ENCODE measurements around the gene PDXDC1. TPM values are rescaled to one million over a fixed set of nuclear protein-coding genes. Genes with fewer than 3 reads are reported as not detected.
"Not testable (repeated sequence)": the region's sequence is repeated elsewhere in the genome, so short reads cannot be mapped to it uniquely, and the experiment has no call there.

PDXDC1 gene
- total and polyA plus RNA-seq, 2 donors (not counting 1 experiment from before 2014, with no cell fraction given): 48.1 to 103 TPM

GRCh38 chr16:14975418-14976194 is 780 bp downstream of the PDXDC1 start:
- Histone ChIP-seq H3K4me2 (replicated peaks; ENCODE audit: low read depth, low read length, poor library complexity, severe bottlenecking) (peak overlapping the region; percentile 70), H3K27ac (ENCODE audit: low read length in 2 of 2) (peak overlapping the region; percentile 78 to 88), H4K20me1 (ENCODE audit: control insufficient read depth, insufficient read depth, low read length, poor library complexity, severe bottlenecking) (peaks cover 34% of the 10 kb centered on the region), H3K4me3 (ENCODE audit: control extremely low read depth in 1 of 5, extremely low read depth in 1 of 5, insufficient read depth in 1 of 5, low read depth in 2 of 5, low read length in 4 of 5) (peak overlapping the region in 4 of 5 experiments; percentile 73 to 84 (median 82)), H2AFZ (ENCODE audit: insufficient read depth, low read depth, low read length, poor library complexity, severe bottlenecking) (peak overlapping the region; percentile 76), H3K9ac (ENCODE audit: low read length) (peak overlapping the region; percentile 85), H3K79me2 (ENCODE audit: control insufficient read depth, insufficient read depth, low read length) (peaks cover 42% of the 10 kb centered on the region), H3K4me1 (ENCODE audit: control insufficient read depth in 2 of 2, insufficient read depth in 2 of 2, low read length in 2 of 2) (peaks cover 8 to 18% of the 10 kb centered on the region in 2 donors)
- H3K27me3 Mint-ChIP-seq; H3K9me3 Mint-ChIP-seq (ENCODE audit: insufficient read depth); CTCF ChIA-PET; H3K9me3 ChIP-seq (ENCODE audit: control extremely low read depth in 1 of 3, control insufficient read depth in 2 of 3, insufficient read depth in 1 of 3, low read length in 2 of 3); POLR2A ChIA-PET; H3K36me3 ChIP-seq (replicated peaks in 1 of 2; ENCODE audit: control extremely low read depth in 1 of 2, control insufficient read depth in 1 of 2, extremely low read depth in 1 of 2, insufficient read depth in 2 of 2, low read length in 1 of 2); H3K27me3 ChIP-seq (replicated peaks in 1 of 4; ENCODE audit: control extremely low read depth in 1 of 4, control insufficient read depth in 3 of 4, insufficient read depth in 4 of 4, low read length in 3 of 4): not testable (repeated sequence)
- peak overlapping the region; percentile 89 for H3K27ac Mint-ChIP-seq
- DNase-seq: peak; percentile 77
- H3K4me3 Mint-ChIP-seq: peak overlapping the region; percentile 94
- peak; percentile 9 for ATAC-seq (ENCODE audit: low read depth)
- peaks cover 24% of the 10 kb centered on the region for H3K4me1 Mint-ChIP-seq
- WGBS (ENCODE audit: insufficient coverage): 0% methylated on average over 10 of the region's 47 CpGs
- intact Hi-C loops (cut with micrococcal nuclease): loop anchor here (5.0 kb wide), 1 partner anchor 47 kb away; no protein-coding TSS in a partner anchor

GRCh38 chr16:14976971-14977736 is 2.3 kb downstream of the PDXDC1 start:
- H3K27me3 Mint-ChIP-seq; H3K4me3 ChIP-seq (ENCODE audit: control extremely low read depth in 1 of 5, extremely low read depth in 1 of 5, insufficient read depth in 1 of 5, low read depth in 2 of 5, low read length in 4 of 5); H2AFZ ChIP-seq (ENCODE audit: insufficient read depth, low read depth, low read length, poor library complexity, severe bottlenecking); DNase-seq; CTCF ChIA-PET; H3K9me3 Mint-ChIP-seq (ENCODE audit: insufficient read depth); ATAC-seq (ENCODE audit: low read depth); H3K27ac Mint-ChIP-seq; H3K9me3 ChIP-seq (ENCODE audit: control extremely low read depth in 1 of 3, control insufficient read depth in 2 of 3, insufficient read depth in 1 of 3, low read length in 2 of 3); H3K4me2 ChIP-seq (replicated peaks; ENCODE audit: low read depth, low read length, poor library complexity, severe bottlenecking); H3K9ac ChIP-seq (ENCODE audit: low read length); POLR2A ChIA-PET; H3K27ac ChIP-seq (ENCODE audit: low read length in 2 of 2); H3K27me3 ChIP-seq (replicated peaks in 1 of 4; ENCODE audit: control extremely low read depth in 1 of 4, control insufficient read depth in 3 of 4, insufficient read depth in 4 of 4, low read length in 3 of 4); H3K36me3 ChIP-seq (replicated peaks in 1 of 2; ENCODE audit: control extremely low read depth in 1 of 2, control insufficient read depth in 1 of 2, extremely low read depth in 1 of 2, insufficient read depth in 2 of 2, low read length in 1 of 2): not testable (repeated sequence)
- Mint-ChIP-seq H3K4me1 (peaks cover 36% of the 10 kb centered on the region), H3K4me3 (peak overlapping the region; percentile 48)
- Histone ChIP-seq H3K4me1 (ENCODE audit: control insufficient read depth in 2 of 2, insufficient read depth in 2 of 2, low read length in 2 of 2) (peaks cover 8 to 18% of the 10 kb centered on the region in 2 donors), H4K20me1 (ENCODE audit: control insufficient read depth, insufficient read depth, low read length, poor library complexity, severe bottlenecking) (peaks cover 45% of the 10 kb centered on the region), H3K79me2 (ENCODE audit: control insufficient read depth, insufficient read depth, low read length) (peaks cover 57% of the 10 kb centered on the region)
- intact Hi-C loops (cut with micrococcal nuclease): loop anchor here (5.0 kb wide), 1 partner anchor 45 kb away; no protein-coding TSS in a partner anchor
- 58% methylated on average over 3 of the region's 16 CpGs for WGBS (ENCODE audit: insufficient coverage)

GRCh38 chr16:14978281-14978680 is 3.5 kb downstream of the PDXDC1 start:
- H3K4me1 Mint-ChIP-seq: peaks cover 40% of the 10 kb centered on the region
- Histone ChIP-seq H4K20me1 (ENCODE audit: control insufficient read depth, insufficient read depth, low read length, poor library complexity, severe bottlenecking) (peaks cover 45% of the 10 kb centered on the region), H3K4me1 (ENCODE audit: control insufficient read depth in 2 of 2, insufficient read depth in 2 of 2, low read length in 2 of 2) (peaks cover 8 to 18% of the 10 kb centered on the region in 2 donors), H3K79me2 (ENCODE audit: control insufficient read depth, insufficient read depth, low read length) (peaks cover 59% of the 10 kb centered on the region)
- H3K4me3 ChIP-seq (ENCODE audit: control extremely low read depth in 1 of 5, extremely low read depth in 1 of 5, insufficient read depth in 1 of 5, low read depth in 2 of 5, low read length in 4 of 5); CTCF ChIA-PET; H3K27ac Mint-ChIP-seq; H3K4me2 ChIP-seq (replicated peaks; ENCODE audit: low read depth, low read length, poor library complexity, severe bottlenecking); H3K9me3 Mint-ChIP-seq (ENCODE audit: insufficient read depth); POLR2A ChIA-PET; H2AFZ ChIP-seq (ENCODE audit: insufficient read depth, low read depth, low read length, poor library complexity, severe bottlenecking); H3K27me3 ChIP-seq (replicated peaks in 1 of 4; ENCODE audit: control extremely low read depth in 1 of 4, control insufficient read depth in 3 of 4, insufficient read depth in 4 of 4, low read length in 3 of 4); DNase-seq; H3K36me3 ChIP-seq (replicated peaks in 1 of 2; ENCODE audit: control extremely low read depth in 1 of 2, control insufficient read depth in 1 of 2, extremely low read depth in 1 of 2, insufficient read depth in 2 of 2, low read length in 1 of 2); H3K9me3 ChIP-seq (ENCODE audit: control extremely low read depth in 1 of 3, control insufficient read depth in 2 of 3, insufficient read depth in 1 of 3, low read length in 2 of 3); H3K4me3 Mint-ChIP-seq; H3K27me3 Mint-ChIP-seq; ATAC-seq (ENCODE audit: low read depth); H3K27ac ChIP-seq (ENCODE audit: low read length in 2 of 2); H3K9ac ChIP-seq (ENCODE audit: low read length): not testable (repeated sequence)
- intact Hi-C loops (cut with micrococcal nuclease): loop anchor here (5.0 kb wide), 1 partner anchor 44 kb away; no protein-coding TSS in a partner anchor
- 99% methylated on average over 6 of the region's 8 CpGs for WGBS (ENCODE audit: insufficient coverage)

Measured in B cell (primary cell).